Measurements from ENCODE around the gene LETM1. TPM values are rescaled to one million over a fixed set of nuclear protein-coding genes. Genes with fewer than 3 reads are reported as not detected.

The LETM1 gene
- total and polyA plus RNA-seq, 2 of the 13 experiments (the other 11 are each of a cell fraction or from before 2014, with no cell fraction given): 9.7 to 41.6 TPM

DNA sequence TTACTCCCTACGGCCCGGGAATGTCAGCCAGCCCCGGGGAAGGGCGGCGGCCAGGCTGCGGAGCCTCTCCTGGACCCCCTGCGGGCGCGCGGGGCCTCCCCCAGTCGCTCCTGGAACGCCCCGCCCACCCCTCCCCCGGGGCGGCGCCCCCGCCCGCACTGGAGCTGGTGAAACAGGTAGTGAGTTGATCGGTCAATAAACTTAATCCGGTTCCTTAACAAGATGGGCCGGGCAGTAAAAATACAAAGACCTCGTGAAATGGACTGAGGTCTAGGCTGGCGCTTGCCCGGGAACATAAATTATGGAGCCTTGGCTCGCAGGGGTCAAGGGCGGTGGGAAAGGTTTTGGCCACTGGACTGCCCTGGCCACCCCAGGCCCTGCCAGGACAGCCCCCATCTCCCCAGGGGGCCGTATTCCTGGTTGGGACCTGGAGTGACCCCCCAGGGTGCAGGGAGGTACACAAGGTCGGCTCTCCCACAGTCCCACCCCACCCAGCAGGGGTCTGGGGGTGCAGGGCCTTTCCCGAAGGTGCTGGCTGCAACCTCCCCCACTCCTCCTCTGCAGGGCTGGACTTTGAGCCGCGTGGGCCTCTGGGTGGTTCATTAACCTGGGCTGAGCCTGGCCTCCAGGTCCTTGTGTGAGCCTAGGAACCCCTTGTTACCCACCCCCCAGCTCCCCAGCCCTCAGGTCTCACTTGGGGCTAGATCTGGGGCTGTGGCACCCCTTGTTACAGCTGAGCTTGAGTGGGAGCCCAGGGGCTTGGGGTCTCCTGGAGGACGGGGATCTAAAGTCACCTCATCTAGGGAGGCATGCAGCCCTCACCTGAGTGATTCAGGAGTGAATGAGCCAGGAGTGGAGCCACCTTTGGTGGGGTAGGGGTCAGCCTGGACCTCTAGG lies 60.4 kb downstream of the LETM1 start (continued):
- TF ChIP-seq, protein P1, sequence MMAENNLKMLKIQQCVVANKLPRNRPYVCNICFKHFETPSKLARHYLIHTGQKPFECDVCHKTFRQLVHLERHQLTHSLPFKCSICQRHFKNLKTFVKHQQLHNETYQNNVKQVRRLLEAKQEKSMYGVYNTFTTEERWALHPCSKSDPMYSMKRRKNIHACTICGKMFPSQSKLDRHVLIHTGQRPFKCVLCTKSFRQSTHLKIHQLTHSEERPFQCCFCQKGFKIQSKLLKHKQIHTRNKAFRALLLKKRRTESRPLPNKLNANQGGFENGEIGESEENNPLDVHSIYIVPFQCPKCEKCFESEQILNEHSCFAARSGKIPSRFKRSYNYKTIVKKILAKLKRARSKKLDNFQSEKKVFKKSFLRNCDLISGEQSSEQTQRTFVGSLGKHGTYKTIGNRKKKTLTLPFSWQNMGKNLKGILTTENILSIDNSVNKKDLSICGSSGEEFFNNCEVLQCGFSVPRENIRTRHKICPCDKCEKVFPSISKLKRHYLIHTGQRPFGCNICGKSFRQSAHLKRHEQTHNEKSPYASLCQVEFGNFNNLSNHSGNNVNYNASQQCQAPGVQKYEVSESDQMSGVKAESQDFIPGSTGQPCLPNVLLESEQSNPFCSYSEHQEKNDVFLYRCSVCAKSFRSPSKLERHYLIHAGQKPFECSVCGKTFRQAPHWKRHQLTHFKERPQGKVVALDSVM (CRISPR knock-in tag; IDR thresholded peaks at IDR 0.05): peak; percentile 18
- TF ChIP-seq RNF2 (conservative IDR thresholded peaks at IDR 0.05; ENCODE audit: low read depth) (no peak), MBD4 (IDR thresholded peaks at IDR 0.05; ENCODE audit: borderline replicate concordance, low read length) (no peak), ZNF124 (CRISPR knock-in tag; IDR thresholded peaks at IDR 0.05) (no peak), NFATC3 (CRISPR knock-in tag; IDR thresholded peaks at IDR 0.05) (no peak), ZNF451 (CRISPR knock-in tag; IDR thresholded peaks at IDR 0.05) (no peak), POLR2A (IDR thresholded peaks at IDR 0.05; ENCODE audit: insufficient read depth in 1 of 2, low read depth in 2 of 2, low read length in 2 of 2) (peak in 1 of 2 experiments; percentile 65; a peak in 2 of 4 replicates), SMYD3 (CRISPR knock-in tag; IDR thresholded peaks at IDR 0.05) (no peak), SIX1 (CRISPR knock-in tag; IDR thresholded peaks at IDR 0.05; ENCODE audit: borderline replicate concordance) (no peak; the same call in 1 of the 2 replicates), ZNF709 (CRISPR knock-in tag; IDR thresholded peaks at IDR 0.05) (no peak), ZNF724P (CRISPR knock-in tag; IDR thresholded peaks at IDR 0.05; ENCODE audit: borderline replicate concordance) (no peak), YEATS4 (CRISPR knock-in tag; IDR thresholded peaks at IDR 0.05; ENCODE audit: borderline replicate concordance) (no peak), ZNF543 (CRISPR knock-in tag; IDR thresholded peaks at IDR 0.05) (peak; percentile 65; the same call in 1 of the 2 replicates), ZNF775 (CRISPR knock-in tag; IDR thresholded peaks at IDR 0.05; ENCODE audit: borderline replicate concordance) (no peak), ZNF44 (CRISPR knock-in tag; IDR thresholded peaks at IDR 0.05) (no peak), FLYWCH1 (CRISPR knock-in tag; IDR thresholded peaks at IDR 0.05) (no peak), MAZ (IDR thresholded peaks at IDR 0.05; ENCODE audit: borderline replicate concordance, low read depth, low read length) (peak; percentile 41; the same call in 1 of the 2 replicates), MAZ (CRISPR knock-in tag; IDR thresholded peaks at IDR 0.05; ENCODE audit: low read depth) (no peak; the same call in 1 of the 2 replicates), ZNF12 (CRISPR knock-in tag; IDR thresholded peaks at IDR 0.05) (no peak), KDM1A (CRISPR knock-in tag; IDR thresholded peaks at IDR 0.05) (no peak), FOXC1 (CRISPR knock-in tag; IDR thresholded peaks at IDR 0.05; ENCODE audit: borderline replicate concordance) (peak; percentile 24; the same call in 1 of the 2 replicates), ZNF230 (CRISPR knock-in tag; IDR thresholded peaks at IDR 0.05) (no peak), RBAK (CRISPR knock-in tag; IDR thresholded peaks at IDR 0.05) (no peak)
- TF ChIP-seq, protein P2, sequence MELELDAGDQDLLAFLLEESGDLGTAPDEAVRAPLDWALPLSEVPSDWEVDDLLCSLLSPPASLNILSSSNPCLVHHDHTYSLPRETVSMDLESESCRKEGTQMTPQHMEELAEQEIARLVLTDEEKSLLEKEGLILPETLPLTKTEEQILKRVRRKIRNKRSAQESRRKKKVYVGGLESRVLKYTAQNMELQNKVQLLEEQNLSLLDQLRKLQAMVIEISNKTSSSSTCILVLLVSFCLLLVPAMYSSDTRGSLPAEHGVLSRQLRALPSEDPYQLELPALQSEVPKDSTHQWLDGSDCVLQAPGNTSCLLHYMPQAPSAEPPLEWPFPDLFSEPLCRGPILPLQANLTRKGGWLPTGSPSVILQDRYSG (CRISPR knock-in tag; IDR thresholded peaks at IDR 0.05): no peak
- TF ChIP-seq, protein P3, sequence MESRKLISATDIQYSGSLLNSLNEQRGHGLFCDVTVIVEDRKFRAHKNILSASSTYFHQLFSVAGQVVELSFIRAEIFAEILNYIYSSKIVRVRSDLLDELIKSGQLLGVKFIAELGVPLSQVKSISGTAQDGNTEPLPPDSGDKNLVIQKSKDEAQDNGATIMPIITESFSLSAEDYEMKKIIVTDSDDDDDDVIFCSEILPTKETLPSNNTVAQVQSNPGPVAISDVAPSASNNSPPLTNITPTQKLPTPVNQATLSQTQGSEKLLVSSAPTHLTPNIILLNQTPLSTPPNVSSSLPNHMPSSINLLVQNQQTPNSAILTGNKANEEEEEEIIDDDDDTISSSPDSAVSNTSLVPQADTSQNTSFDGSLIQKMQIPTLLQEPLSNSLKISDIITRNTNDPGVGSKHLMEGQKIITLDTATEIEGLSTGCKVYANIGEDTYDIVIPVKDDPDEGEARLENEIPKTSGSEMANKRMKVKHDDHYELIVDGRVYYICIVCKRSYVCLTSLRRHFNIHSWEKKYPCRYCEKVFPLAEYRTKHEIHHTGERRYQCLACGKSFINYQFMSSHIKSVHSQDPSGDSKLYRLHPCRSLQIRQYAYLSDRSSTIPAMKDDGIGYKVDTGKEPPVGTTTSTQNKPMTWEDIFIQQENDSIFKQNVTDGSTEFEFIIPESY (CRISPR knock-in tag; IDR thresholded peaks at IDR 0.05): peak; percentile 24; the same call in 1 of the 2 replicates
- TF ChIP-seq, protein P4, sequence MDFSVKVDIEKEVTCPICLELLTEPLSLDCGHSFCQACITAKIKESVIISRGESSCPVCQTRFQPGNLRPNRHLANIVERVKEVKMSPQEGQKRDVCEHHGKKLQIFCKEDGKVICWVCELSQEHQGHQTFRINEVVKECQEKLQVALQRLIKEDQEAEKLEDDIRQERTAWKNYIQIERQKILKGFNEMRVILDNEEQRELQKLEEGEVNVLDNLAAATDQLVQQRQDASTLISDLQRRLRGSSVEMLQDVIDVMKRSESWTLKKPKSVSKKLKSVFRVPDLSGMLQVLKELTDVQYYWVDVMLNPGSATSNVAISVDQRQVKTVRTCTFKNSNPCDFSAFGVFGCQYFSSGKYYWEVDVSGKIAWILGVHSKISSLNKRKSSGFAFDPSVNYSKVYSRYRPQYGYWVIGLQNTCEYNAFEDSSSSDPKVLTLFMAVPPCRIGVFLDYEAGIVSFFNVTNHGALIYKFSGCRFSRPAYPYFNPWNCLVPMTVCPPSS (IDR thresholded peaks at IDR 0.05): no peak
